ENCODE measurements around the gene TOR1AIP1.

GRCh38 chr1:179910934-179911333 lies 28.8 kb downstream of the TOR1AIP1 start:
- no peak for TF ChIP-seq CTCF (IDR thresholded peaks at IDR 0.05; ENCODE audit: borderline replicate concordance, extremely low read depth, low read length, poor library complexity, severe bottlenecking)
- no peak for TF ChIP-seq EZH2 (IDR thresholded peaks at IDR 0.05; ENCODE audit: borderline replicate concordance, low read depth, low read length, severe bottlenecking)

Measured in DND-41 (cell line).